Stromal cell of bone marrow (primary cell): ENCODE results near the gene ATP10A.
A peak's percentile ranks its signal among the peaks of the same experiment; 100 is the strongest.

Experiments
- DNase-seq: peaks from one replicate; pipeline ENCODE4 v3.0.0-alpha.2; 2012; ENCODE audit warnings: low read depth

Gene ATP10A

DNA sequence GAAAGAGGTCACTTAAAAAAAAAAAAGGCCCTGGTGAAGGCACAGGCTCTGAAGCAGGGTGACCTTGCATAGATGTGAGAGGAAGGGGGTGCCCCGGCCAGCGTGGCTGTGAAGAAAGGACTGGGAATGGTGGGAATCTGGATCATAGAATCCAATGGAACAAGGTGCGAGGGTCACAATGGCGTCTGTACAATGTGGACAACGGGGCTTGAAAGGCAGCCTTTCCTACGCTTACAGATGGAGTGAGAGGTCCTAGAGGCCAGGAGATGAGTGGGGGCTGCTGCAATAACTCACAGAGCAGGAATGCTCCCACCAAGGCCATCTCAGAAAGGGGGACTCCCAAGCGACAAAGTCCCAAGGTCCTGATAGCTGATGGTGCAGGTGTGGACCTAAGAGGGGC, 162.2 kb downstream of the ATP10A start:
- DNase-seq = no peak

DNA sequence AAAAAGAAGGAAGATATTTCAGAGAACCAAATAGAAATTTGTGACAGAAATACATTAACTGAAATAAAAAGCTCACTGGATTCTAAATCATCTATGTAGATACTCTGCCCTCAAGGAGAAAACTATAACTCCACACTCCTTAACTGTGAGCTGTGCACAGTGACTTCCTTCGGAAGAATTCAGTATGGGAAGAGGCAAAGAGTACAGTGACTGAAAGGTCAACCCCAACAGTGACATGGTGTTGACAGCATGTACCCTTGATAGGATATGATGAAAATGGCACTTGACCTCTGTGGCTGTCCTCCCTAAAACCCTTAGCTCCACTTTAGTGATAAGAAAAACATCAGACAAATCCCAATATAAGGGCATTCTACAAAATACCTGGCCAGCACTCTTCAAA, 165.5 kb downstream of the ATP10A start:
- no peak for DNase-seq

- no peak for DNase-seq
Measured at GRCh38 chr15:25695875-25696760, 167.0 kb downstream of the ATP10A start.

- DNase-seq = no peak
Measured at GRCh38 chr15:25694823-25695312, 168.3 kb downstream of the ATP10A start.

DNA sequence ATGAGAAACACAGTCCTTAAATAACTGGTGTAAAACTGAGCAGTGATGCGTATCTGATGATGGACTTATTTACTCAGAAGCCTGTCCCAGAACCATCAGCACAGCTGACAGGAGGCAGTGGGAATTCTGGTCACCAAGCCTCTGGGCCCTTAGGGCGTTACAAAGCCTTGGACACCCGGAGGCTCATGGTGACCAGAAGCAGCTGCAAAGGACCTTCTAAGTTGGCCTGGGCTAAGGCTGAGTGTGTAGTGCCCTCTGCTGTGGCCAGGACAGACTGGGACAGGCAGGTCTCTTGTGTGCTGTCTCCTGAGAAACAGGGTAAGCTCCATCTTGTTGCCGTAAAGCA, 168.9 kb downstream of the ATP10A start:
- no peak for DNase-seq

- DNase-seq = no peak
Measured at GRCh38 chr15:25693321-25694238, 169.5 kb downstream of the ATP10A start.

- no peak for DNase-seq
Measured at GRCh38 chr15:25691544-25692430, 171.3 kb downstream of the ATP10A start.

DNA sequence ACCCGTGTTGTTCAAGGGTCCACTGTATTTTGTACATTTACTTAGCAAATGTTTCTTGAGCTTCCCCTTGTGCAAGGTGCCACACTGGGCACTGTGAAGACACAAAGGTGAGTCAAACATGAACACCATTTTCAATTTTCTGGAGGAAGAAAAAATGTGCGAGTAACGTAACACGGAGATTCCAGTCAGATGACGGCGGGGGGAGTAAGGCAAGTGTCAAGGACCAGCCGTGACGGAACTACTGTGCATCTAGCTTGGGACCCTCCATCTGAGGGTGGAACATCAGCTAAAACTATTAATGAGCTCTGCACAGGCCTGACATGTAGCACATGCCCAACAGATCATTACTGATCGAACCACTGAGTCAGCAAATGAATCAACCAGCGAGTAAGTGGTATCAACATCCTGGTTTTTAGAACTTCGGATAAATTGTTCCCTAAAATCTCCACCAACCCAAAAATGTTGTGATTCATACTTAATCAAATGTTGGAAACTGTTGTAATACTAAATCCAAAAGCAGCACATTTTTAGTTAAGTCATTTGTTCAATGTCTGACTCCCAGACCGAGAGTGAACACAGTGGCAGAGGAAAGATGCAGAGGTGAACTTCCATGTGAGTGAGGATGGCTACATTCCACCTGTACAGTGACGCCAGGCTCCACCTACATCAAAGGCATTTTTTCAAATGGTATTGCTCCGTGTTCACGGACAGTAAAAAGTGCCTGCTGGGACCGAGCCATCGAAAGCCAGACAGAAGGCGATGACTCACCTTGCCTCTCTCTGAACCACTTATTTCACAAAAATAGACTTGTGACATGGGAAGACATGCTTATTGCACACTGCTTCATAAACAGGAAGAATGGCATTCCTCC, 172.2 kb downstream of the ATP10A start:
- peak; percentile 62 for DNase-seq

- DNase-seq = no peak
Measured at GRCh38 chr15:25689592-25689991, 173.5 kb downstream of the ATP10A start.

DNA sequence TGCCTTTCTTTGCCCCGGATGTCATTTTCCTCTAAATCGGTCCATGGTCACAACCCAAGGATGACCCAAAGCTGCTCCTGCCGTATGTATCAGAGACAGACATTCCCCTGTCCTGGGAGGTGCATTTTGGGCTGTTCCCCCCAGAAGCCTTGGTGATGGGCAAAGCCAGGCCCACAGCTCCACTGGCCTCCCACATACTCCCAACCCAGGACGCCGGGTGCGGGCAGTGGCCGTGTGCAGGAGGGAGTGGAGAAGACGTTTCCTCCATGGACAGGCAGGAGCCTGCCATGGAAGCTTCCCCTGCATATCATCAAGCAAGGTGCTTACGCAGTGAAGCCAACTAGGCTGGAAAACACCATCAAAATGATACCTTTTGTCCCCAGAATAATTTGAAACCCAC, 175.0 kb downstream of the ATP10A start:
- DNase-seq = no peak

GRCh38 chr15:25687689-25688088, 175.4 kb downstream of the ATP10A start:
- DNase-seq = no peak

DNA sequence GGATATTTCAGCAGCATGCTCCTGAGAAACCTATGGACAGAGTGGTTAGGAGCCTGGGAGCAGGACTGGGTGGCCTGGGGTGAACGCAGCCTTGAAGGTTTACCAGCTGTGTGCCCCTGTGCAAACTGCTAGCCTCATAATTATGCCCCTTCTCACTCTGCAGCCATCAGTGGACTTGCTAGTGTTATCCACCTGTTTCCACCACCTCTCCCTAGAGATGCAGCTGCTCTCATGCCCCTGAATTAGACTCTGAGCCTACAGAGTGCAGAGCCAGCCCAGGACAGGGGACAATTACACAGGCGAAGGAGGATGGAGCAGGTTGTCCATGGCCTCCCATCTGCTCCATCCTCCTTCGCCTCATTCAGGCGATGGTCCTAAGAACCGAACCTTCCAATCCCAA, 175.9 kb downstream of the ATP10A start:
- DNase-seq = no peak

DNA sequence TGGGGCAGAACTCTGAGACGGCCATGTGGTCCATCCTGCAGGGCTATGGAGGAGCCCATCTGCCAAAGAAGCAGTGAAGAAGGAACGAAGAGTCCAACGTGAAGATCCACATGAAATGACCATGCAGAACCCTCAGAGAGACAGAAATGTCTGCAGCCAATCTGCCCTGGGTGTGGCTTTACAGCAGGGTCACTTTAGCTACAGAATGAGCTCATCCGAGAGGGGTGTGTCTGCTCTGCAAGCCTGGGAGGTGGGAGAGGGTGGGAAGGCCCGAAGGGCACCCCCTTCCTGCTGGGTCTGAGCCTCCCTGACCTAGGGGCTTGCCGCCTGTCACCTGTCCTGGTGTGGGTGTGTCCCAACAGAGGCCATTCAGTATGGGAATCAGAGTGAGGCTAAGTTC, 176.3 kb downstream of the ATP10A start:
- no peak for DNase-seq

DNA sequence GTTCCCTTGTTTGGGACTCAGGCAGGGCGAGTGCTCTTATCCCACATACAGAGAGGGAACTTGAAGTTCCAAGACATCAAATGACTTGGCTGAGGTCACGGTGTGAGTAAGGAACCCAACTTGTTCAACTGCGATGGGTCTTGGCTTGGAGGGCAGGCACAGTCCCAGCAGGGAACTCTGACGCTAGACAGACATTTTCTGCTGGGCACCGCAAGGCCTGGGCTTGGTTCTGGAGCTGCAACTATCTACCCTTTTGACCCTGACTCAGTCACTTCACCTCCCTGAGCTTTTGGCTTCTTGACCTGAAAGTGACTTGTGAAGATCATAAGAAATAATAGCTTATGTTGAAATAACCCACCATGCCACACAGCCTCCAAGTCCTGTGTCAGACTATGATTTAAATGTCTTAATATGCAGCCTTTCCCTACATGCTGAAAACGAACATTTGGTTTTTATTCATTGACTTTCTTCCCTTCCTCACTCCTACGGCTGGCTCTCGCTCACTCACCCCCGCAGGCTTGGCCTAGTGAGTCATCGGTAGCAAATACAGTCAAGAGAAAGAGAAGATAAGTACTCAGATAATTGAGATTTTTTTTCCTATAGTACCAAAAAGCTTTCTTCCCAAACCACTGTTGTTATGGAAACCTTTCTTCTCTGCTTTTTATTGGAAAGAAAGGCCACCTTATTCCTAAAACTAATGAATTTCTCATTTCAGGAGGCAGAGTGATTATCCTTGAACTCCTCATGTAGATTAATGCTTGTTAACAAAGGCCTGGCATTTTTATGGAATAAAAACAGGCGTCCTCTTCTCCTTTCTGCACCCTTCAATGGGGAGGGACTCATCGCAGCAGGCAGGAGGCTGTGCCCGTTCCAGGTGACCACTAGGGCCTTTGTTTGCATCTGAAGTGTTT, 178.4 kb downstream of the ATP10A start:
- DNase-seq = peak; percentile 73

DNA sequence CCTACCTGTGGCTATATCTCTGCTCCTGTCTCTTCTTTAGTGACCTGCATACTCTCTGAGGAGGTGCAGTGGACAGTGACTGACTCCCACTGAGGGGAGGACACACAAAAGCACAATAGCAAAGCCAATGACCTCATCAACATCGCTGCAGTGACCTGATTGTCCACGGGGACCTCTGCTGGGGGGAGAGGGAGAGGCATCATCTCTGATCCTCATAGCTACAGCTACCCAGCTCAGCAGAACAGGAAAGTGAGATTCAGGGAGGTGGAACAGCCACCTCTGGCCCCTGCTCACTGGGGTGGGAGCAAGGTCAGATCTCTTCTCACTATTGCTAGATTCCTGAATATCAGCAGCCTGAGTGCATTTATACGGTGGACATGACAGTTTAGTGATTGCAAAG, 179.2 kb downstream of the ATP10A start:
- no peak for DNase-seq

GRCh38 chr15:25683415-25683814, 179.7 kb downstream of the ATP10A start:
- no peak for DNase-seq

DNA sequence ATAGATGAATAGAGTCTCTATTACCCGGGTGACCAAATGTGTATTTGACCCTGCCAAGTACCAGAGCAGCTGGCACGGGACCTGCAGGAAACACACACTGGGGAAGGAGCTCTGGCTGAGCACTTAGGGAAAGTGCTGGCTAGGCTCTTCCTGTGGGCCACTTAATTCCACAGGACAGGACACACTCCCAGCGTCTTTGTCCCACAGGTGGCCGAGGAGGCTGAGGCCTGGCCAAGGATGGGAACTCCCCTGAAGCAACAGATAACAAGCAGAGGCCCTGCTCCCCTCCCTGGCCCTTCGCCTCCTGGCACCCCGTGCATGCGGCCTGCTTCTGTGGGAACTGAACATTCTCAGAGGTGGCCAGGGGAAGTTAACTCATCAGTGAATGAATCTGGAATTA, 180.8 kb downstream of the ATP10A start:
- no peak for DNase-seq

DNA sequence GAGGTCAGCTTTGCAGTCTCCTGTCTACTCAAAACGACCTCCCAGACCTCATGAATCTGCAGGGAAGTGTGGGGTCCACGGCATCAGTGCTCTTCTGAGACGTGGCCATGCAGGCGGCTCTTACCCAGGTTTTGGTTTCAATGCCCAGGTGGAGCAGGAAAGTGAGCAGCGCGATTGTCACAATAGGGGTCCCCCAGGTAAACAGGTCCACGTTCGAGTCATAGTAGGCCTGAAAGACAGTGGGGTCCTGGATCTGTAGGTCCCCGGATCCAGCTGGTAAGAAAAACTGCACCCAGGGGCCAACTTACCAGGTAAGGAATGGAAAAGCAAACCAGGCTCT, 182.5 kb downstream of the ATP10A start:
- no peak for DNase-seq

- no peak for DNase-seq
Measured at GRCh38 chr15:25679964-25680685, 183.0 kb downstream of the ATP10A start.
